ENCODE measurements around the gene PHC2. TPM values are rescaled to one million over a fixed set of nuclear protein-coding genes. Genes with fewer than 3 reads are reported as not detected.

The PHC2 gene
- total and polyA plus RNA-seq, 2 of the 13 experiments (the other 11 are each of a cell fraction or from before 2014, with no cell fraction given) = 52.5 to 84.9 TPM

GRCh38 chr1:33342041-33342723 lies 88.7 kb downstream of the PHC2 start (continued):
- TF ChIP-seq ZNF280D (CRISPR knock-in tag; IDR thresholded peaks at IDR 0.05) = no peak
- no peak for TF ChIP-seq ZXDC (CRISPR knock-in tag; IDR thresholded peaks at IDR 0.05)
- 0 out of 2 replicates have a peak, but pooled peaks have one; percentile 54 for TF ChIP-seq TP53 (CRISPR knock-in tag; conservative IDR thresholded peaks at IDR 0.05)
- no peak for TF ChIP-seq ATRX (CRISPR knock-in tag; IDR thresholded peaks at IDR 0.05; ENCODE audit: borderline replicate concordance)
- TF ChIP-seq ZHX2 (IDR thresholded peaks at IDR 0.05; ENCODE audit: low read depth) = peak; percentile 63; the same call in 1 of the 2 replicates
- no peak for TF ChIP-seq ZHX2 (CRISPR knock-in tag; IDR thresholded peaks at IDR 0.05; ENCODE audit: borderline replicate concordance)
- no peak for TF ChIP-seq RBAK (CRISPR knock-in tag; IDR thresholded peaks at IDR 0.05)
- peak; percentile 87; the same call in 1 of the 2 replicates for TF ChIP-seq TBX3 (IDR thresholded peaks at IDR 0.05; ENCODE audit: borderline replicate concordance)
- TF ChIP-seq ZNF18 (CRISPR knock-in tag; IDR thresholded peaks at IDR 0.05; ENCODE audit: insufficient replicate concordance) = no peak
- TF ChIP-seq DZIP1 (CRISPR knock-in tag; IDR thresholded peaks at IDR 0.05) = no peak
- no peak for TF ChIP-seq ATF1 (CRISPR knock-in tag; IDR thresholded peaks at IDR 0.05)
- no peak for TF ChIP-seq MTA3 (CRISPR knock-in tag; IDR thresholded peaks at IDR 0.05)

Measured in HepG2 (cell line).